Endodermal cell (in vitro differentiated cells): ENCODE data around the gene CBFB. TPM values are rescaled to one million over a fixed set of nuclear protein-coding genes. Genes with fewer than 3 reads are reported as not detected.

Experiments
- DNase-seq: peaks from one replicate; pipeline ENCODE4 v3.0.0-alpha.2; 2017
- H3K27ac ChIP-seq: 2 replicates; pipeline ENCODE4 v1.5.1; 2013; ENCODE audit warnings: mild to moderate bottlenecking, low read depth, low read length, moderate library complexity
- H3K27me3 ChIP-seq: 2 replicates; pipeline ENCODE4 v1.6.1; 2013; ENCODE audit warnings: mild to moderate bottlenecking, low read length, moderate library complexity; ENCODE audit not compliant: insufficient read depth, control insufficient read depth, poor library complexity, severe bottlenecking
- H3K36me3 ChIP-seq: 2 replicates; pipeline ENCODE4 v1.7.0; 2013; ENCODE audit warnings: mild to moderate bottlenecking, low read length, moderate library complexity; ENCODE audit not compliant: control insufficient read depth, insufficient read depth
- H3K4me1 ChIP-seq: one replicate; pipeline ENCODE4 v1.7.0; 2013; ENCODE audit warnings: low read length; ENCODE audit not compliant: control insufficient read depth, insufficient read depth
- H3K4me3 ChIP-seq: 2 replicates; pipeline ENCODE4 v1.5.1; 2013; ENCODE audit warnings: mild to moderate bottlenecking, low read length, moderate library complexity
- H3K9ac ChIP-seq: 2 replicates; pipeline ENCODE4 v1.6.1; 2013; ENCODE audit warnings: mild to moderate bottlenecking, low read length, moderate library complexity; ENCODE audit not compliant: poor library complexity, severe bottlenecking; ENCODE audit errors: extremely low read depth
- H3K9me3 ChIP-seq: 2 replicates; pipeline ENCODE4 v1.6.1; 2013; ENCODE audit warnings: mild to moderate bottlenecking, low read length, moderate library complexity; ENCODE audit not compliant: control insufficient read depth
- H3K27ac Mint-ChIP-seq: 2 replicates; pipeline ENCODE4 v1.8.0; 2020; ENCODE audit warnings: mixed read lengths
- H3K27me3 Mint-ChIP-seq: 2 replicates; pipeline ENCODE4 v1.8.0; 2021; ENCODE audit warnings: mild to moderate bottlenecking, mixed read lengths; ENCODE audit not compliant: insufficient read depth
- H3K36me3 Mint-ChIP-seq: 2 replicates; pipeline ENCODE4 v1.8.0; 2020; ENCODE audit warnings: low read depth, mixed read lengths
- H3K4me1 Mint-ChIP-seq: 2 replicates; pipeline ENCODE4 v1.8.0; 2020; ENCODE audit warnings: mixed read lengths
- H3K4me3 Mint-ChIP-seq: 2 replicates; pipeline ENCODE4 v1.8.0; 2020; ENCODE audit warnings: mild to moderate bottlenecking, moderate library complexity, mixed read lengths
- H3K9me3 Mint-ChIP-seq: 2 replicates; pipeline ENCODE4 v1.8.0; 2020; ENCODE audit warnings: mild to moderate bottlenecking, mixed read lengths
- WGBS, 2 experiments: methylation state at CpG; one replicate each; pipeline versions ENCODE4 v1.1.5 to v1.1.7; 2013; ENCODE audit warnings: missing lambda C conversion rate in 2 of 2, mixed read lengths in 1 of 2; ENCODE audit not compliant: insufficient coverage in 1 of 2, insufficient read length in 1 of 2; 5-methylcytosine and 5-hydroxymethylcytosine counted together
- total RNA-seq, 2 donors: library from RNA; stranded (reverse); fragmentation: NEBNext Ultra II Directional in 1 of 2; extraction: Animal tissue kit (Norgen Biotek cat#: 25700) in 1 of 2; gene quantifications; 2 replicates in 1 of 2; 3 replicates in 1 of 2; pipeline ENCODE4 v1.2.1, GENCODE V29; 2021
- TF ChIP-seq, protein P1 (sequence below): fragments of 200-600 bp; sonication (generic); conservative IDR thresholded peaks from 2 replicates; pipeline ENCODE4 v1.5.0; 2021; ENCODE audit warnings: antibody characterized with exemption, mild to moderate bottlenecking

Gene CBFB
- total RNA-seq, 2 donors from 2014 or later = 93.9 to 95.2 TPM

DNA sequence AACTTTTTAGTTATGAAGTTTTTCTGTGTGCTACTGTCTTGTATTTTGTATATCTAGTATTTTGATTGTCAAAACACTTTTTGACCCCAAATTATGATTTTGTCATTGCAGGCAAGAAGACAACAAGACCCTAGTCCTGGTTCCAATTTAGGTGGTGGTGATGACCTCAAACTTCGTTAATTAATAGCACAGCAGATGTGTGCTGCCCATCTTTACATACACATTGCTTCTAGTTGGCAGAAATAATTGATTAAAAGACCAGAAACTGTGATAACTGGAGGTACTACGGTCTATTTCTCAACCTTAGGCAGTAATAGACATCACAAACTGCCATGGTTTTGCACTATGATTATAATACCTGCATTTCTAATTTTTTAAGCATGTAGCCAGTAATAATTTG lies 69.7 kb downstream of the CBFB start:
- H3K4me1 ChIP-seq = no peaks in the 10 kb centered on the region
- no peak overlapping the region for H3K4me3 Mint-ChIP-seq
- no peak overlapping the region for H3K4me3 ChIP-seq
- H3K36me3 ChIP-seq = peaks cover 52% of the 10 kb centered on the region
- H3K9me3 ChIP-seq = no peaks in the 10 kb centered on the region
- no peak overlapping the region for H3K9ac ChIP-seq
- TF ChIP-seq, protein P1, sequence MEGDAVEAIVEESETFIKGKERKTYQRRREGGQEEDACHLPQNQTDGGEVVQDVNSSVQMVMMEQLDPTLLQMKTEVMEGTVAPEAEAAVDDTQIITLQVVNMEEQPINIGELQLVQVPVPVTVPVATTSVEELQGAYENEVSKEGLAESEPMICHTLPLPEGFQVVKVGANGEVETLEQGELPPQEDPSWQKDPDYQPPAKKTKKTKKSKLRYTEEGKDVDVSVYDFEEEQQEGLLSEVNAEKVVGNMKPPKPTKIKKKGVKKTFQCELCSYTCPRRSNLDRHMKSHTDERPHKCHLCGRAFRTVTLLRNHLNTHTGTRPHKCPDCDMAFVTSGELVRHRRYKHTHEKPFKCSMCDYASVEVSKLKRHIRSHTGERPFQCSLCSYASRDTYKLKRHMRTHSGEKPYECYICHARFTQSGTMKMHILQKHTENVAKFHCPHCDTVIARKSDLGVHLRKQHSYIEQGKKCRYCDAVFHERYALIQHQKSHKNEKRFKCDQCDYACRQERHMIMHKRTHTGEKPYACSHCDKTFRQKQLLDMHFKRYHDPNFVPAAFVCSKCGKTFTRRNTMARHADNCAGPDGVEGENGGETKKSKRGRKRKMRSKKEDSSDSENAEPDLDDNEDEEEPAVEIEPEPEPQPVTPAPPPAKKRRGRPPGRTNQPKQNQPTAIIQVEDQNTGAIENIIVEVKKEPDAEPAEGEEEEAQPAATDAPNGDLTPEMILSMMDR = no peak
- H3K27me3 Mint-ChIP-seq = no peaks in the 10 kb centered on the region
- H3K27ac Mint-ChIP-seq = no peak overlapping the region
- WGBS, 2 experiments = 100% methylated on average over 2 of the region's 2 CpGs; no CpG with 5 or more reads in 1 of the 2 experiments
- H3K9me3 Mint-ChIP-seq = no peaks in the 10 kb centered on the region
- peaks cover 30% of the 10 kb centered on the region for H3K36me3 Mint-ChIP-seq
- H3K27ac ChIP-seq = no peak overlapping the region
- no peak for DNase-seq
- no peaks in the 10 kb centered on the region for H3K27me3 ChIP-seq
- no peaks in the 10 kb centered on the region for H3K4me1 Mint-ChIP-seq

DNA sequence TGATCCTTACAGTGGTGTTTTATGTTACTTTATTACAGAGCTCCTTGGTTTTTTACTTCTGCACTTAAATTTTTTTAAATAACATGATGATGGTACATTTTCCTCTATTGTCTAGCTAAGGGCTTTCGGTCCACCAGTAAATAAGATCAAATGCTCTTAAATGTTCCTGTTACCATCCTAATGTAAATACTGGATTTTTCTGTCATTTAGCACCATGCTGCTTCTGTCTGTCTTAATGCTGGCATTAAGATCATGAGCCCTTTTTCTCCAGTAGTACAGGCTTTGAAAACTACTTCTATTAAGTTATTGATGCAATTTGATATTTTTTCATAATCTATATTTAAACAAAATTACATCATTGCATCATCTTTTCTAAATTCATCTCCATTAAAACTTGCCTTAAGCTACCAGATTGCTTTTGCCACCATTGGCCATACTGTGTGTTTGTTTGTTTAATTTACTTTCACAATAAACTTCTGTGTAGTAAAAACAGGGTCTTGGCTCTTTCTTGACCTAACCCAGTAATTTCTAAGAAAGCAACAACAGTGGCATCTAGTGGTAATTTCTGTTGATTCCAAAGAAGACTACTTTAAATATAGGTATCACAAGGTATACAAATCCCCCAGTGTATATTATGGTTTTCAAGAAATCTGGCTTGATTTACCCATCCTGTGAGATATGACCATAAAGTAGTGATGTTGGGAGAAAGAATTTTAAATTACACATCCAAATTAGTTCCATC lies 71.8 kb downstream of the CBFB start:
- Histone ChIP-seq H3K9me3 (no peaks in the 10 kb centered on the region), H3K4me1 (no peaks in the 10 kb centered on the region), H3K27ac (no peak overlapping the region), H3K27me3 (no peaks in the 10 kb centered on the region), H3K4me3 (no peak overlapping the region), H3K36me3 (peaks cover 44% of the 10 kb centered on the region), H3K9ac (no peak overlapping the region)
- TF ChIP-seq, protein P1 = peak; percentile 56
- Mint-ChIP-seq H3K4me3 (no peak overlapping the region), H3K9me3 (no peaks in the 10 kb centered on the region), H3K27ac (no peak overlapping the region), H3K4me1 (no peaks in the 10 kb centered on the region), H3K36me3 (peaks cover 30% of the 10 kb centered on the region), H3K27me3 (no peaks in the 10 kb centered on the region)
- WGBS, 2 experiments = 100% methylated on average over 1 of the region's 1 CpG
- DNase-seq = no peak

DNA sequence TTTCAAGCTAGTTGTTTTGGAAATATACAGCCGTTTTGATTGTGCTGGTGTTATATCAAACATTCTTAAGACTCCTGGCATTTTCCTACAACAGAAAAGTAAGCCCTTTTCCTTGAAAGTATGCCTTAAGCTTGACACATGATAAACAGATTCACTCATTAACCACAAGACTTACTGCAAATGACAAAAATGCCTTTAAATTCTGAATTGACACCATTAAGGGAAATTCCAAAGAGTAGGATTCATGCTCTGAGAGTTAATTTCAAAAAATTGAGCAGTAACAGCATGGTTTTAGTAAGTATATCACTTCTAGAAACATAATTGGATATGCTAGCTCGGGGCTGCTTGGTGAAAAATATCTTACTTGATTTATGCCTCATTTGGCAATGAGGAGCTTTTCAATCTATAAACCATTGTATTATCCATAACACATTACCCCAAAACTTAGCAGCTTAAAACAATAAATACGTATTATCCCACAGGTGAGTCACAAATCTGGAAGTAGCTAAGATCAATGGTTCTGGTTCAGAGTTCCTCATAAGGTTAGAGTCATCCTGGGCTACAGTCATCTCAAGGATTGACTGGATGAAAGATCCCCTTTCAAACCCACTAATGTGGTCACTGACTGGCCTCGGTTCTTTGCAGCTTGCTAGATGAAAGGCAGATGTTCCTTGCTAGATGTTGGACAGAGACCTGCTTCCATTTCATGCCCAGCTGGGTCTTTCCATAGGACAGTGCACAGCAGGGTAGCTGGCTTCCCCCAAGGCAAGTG lies 72.5 kb downstream of the CBFB start:
- H3K4me1 Mint-ChIP-seq = no peaks in the 10 kb centered on the region
- peaks cover 44% of the 10 kb centered on the region for H3K36me3 ChIP-seq
- WGBS, 2 experiments = 97 to 100% methylated on average over 2 to 4 of the region's 4 CpGs

More for the DNA sequence above, 72.5 kb downstream of the CBFB start:
- Histone ChIP-seq H3K27ac (no peak overlapping the region), H3K9me3 (no peaks in the 10 kb centered on the region), H3K27me3 (no peaks in the 10 kb centered on the region), H3K4me1 (no peaks in the 10 kb centered on the region), H3K9ac (no peak overlapping the region), H3K4me3 (no peak overlapping the region)
- H3K27ac Mint-ChIP-seq = no peak overlapping the region
- peaks cover 30% of the 10 kb centered on the region for H3K36me3 Mint-ChIP-seq
- H3K27me3 Mint-ChIP-seq = no peaks in the 10 kb centered on the region
- no peak overlapping the region for H3K4me3 Mint-ChIP-seq
- no peak for DNase-seq
- H3K9me3 Mint-ChIP-seq = no peaks in the 10 kb centered on the region
- TF ChIP-seq, protein P1 = no peak
